A673 (cell line): ENCODE data around the gene HMGCL.

ENCODE experiments used
- EZH2 ChIP-seq: fragments of 200-600 bp; sonication (generic); IDR thresholded peaks from 2 replicates; pipeline ENCODE4 v1.6.1; 2017; ENCODE audit warnings: borderline replicate concordance, low read depth, mild to moderate bottlenecking, mixed read lengths, antibody characterized with exemption, low read length; ENCODE audit not compliant: poor library complexity, severe bottlenecking
- TF ChIP-seq, protein P1 (sequence below): fragments of 300-800, 200-600 bp; sonication (generic); conservative IDR thresholded peaks from 2 replicates; pipeline ENCODE4 v1.5.1; 2017; ENCODE audit warnings: low read depth, mild to moderate bottlenecking, antibody characterized with exemption, low read length, moderate library complexity, mixed read lengths

DNA sequence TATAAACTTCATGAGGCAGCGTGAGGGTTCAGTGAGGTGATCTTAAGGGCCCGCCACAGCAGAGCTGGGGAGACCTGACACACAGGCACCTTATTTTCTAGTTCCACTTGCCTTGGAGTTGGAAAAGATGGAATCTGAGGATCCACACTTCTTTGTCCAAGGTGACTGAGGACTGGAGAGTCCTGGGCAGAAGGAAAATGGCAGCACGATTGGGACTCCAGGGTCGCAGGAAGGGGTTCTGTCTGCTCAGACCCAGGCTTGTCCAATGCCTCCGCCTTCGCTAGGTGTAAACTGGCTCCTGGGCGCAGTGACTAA is 26.0 kb downstream of the HMGCL start:
- no peak for TF ChIP-seq EZH2
- TF ChIP-seq, protein P1, sequence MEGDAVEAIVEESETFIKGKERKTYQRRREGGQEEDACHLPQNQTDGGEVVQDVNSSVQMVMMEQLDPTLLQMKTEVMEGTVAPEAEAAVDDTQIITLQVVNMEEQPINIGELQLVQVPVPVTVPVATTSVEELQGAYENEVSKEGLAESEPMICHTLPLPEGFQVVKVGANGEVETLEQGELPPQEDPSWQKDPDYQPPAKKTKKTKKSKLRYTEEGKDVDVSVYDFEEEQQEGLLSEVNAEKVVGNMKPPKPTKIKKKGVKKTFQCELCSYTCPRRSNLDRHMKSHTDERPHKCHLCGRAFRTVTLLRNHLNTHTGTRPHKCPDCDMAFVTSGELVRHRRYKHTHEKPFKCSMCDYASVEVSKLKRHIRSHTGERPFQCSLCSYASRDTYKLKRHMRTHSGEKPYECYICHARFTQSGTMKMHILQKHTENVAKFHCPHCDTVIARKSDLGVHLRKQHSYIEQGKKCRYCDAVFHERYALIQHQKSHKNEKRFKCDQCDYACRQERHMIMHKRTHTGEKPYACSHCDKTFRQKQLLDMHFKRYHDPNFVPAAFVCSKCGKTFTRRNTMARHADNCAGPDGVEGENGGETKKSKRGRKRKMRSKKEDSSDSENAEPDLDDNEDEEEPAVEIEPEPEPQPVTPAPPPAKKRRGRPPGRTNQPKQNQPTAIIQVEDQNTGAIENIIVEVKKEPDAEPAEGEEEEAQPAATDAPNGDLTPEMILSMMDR, result no peak
